ENCODE measurements around the gene HNRNPK. TPM values are rescaled to one million over a fixed set of nuclear protein-coding genes. Genes with fewer than 3 reads are reported as not detected.

Gene HNRNPK
- total and polyA plus RNA-seq, 10 of the 15 experiments (the other 5 are each of a cell fraction or from before 2014, with no cell fraction given): 235 to 970 (median 652) TPM

- TF ChIP-seq ZNF687 (IDR thresholded peaks at IDR 0.05) (no peak; the same call in 1 of the 2 replicates), ASH2L (IDR thresholded peaks at IDR 0.05; ENCODE audit: borderline replicate concordance, low read depth) (no peak), EZH2 (IDR thresholded peaks at IDR 0.05; ENCODE audit: borderline replicate concordance, control insufficient read depth, low read depth, low read length) (no peak), HDAC2 (IDR thresholded peaks at IDR 0.05) (no peak; the same call in 1 of the 2 replicates), STAT1 (conservative IDR thresholded peaks at IDR 0.05) (no peak), PAX5 (IDR thresholded peaks at IDR 0.05; ENCODE audit: borderline replicate concordance, low read depth, low read length) (no peak), IKZF2 (IDR thresholded peaks at IDR 0.05) (no peak), ATF2 (IDR thresholded peaks at IDR 0.05; ENCODE audit: low read length) (no peak), KLF5 (IDR thresholded peaks at IDR 0.05; ENCODE audit: partially characterized antibody) (no peak), ZNF274 (IDR thresholded peaks at IDR 0.05; ENCODE audit: insufficient read depth, insufficient read length) (no peak), PKNOX1 (IDR thresholded peaks at IDR 0.05) (peak; percentile 42), BCL11A (IDR thresholded peaks at IDR 0.05; ENCODE audit: low read depth, low read length) (no peak), RBBP5 (conservative IDR thresholded peaks at IDR 0.05) (no peak), SUPT20H (IDR thresholded peaks at IDR 0.05; ENCODE audit: borderline replicate concordance, control insufficient read depth, low read depth, low read length) (no peak), SIN3A (IDR thresholded peaks at IDR 0.05; ENCODE audit: low read depth, low read length) (no peak), ETV6 (conservative IDR thresholded peaks at IDR 0.05 in 1 of 2, IDR thresholded peaks at IDR 0.05 in 1 of 2; ENCODE audit: borderline replicate concordance in 1 of 2, low read depth in 1 of 2) (no peak; a peak in 1 of 4 replicates), JUND (IDR thresholded peaks at IDR 0.05; ENCODE audit: low read depth, low read length) (no peak), BACH1 (IDR thresholded peaks at IDR 0.05; ENCODE audit: borderline replicate concordance) (0 out of 2 replicates have a peak, but pooled peaks have one; percentile 18), ZNF207 (IDR thresholded peaks at IDR 0.05; ENCODE audit: borderline replicate concordance) (no peak), NR2C2 (IDR thresholded peaks at IDR 0.05; ENCODE audit: borderline replicate concordance, control insufficient read depth, insufficient read length, low read depth) (no peak), BMI1 (IDR thresholded peaks at IDR 0.05; ENCODE audit: borderline replicate concordance) (no peak), NFXL1 (IDR thresholded peaks at IDR 0.05; ENCODE audit: borderline replicate concordance) (no peak), ZNF217 (IDR thresholded peaks at IDR 0.05) (no peak), ZZZ3 (IDR thresholded peaks at IDR 0.05; ENCODE audit: control insufficient read depth, insufficient read length, low read depth) (no peak), ZNF622 (IDR thresholded peaks at IDR 0.05) (no peak), IRF5 (IDR thresholded peaks at IDR 0.05; ENCODE audit: borderline replicate concordance) (no peak)
Observed at GRCh38 chr9:83956086-83956435, 24.0 kb downstream of the HNRNPK start (continued).
